GM13977 (cell line): ENCODE measurements around the gene ZPLD1.
A peak's percentile ranks its signal among the peaks of the same experiment; 100 is the strongest.

ENCODE experiments used
- DNase-seq: peaks from one replicate; pipeline ENCODE4 v3.0.0; 2012; ENCODE audit warnings: low spot score
- CTCF ChIP-seq: IDR thresholded peaks from 2 replicates; pipeline ENCODE4 v1.5.1; 2012; ENCODE audit warnings: mild to moderate bottlenecking, control low read depth; ENCODE audit not compliant: insufficient read depth; ENCODE audit errors: extremely low read depth, missing control alignments
- in situ Hi-C: fragments of 300-500 bp; cut with MboI; formaldehyde crosslinking; loops from one replicate; pipeline ENCODE4 v1.12.0; 2022; ENCODE audit warnings: low sequenced_read_pairs, low pct_unique_long_range_greater_than_20kb, mixed read lengths, inconsistent platforms; ENCODE audit not compliant: unreplicated experiment

ZPLD1 gene

DNA sequence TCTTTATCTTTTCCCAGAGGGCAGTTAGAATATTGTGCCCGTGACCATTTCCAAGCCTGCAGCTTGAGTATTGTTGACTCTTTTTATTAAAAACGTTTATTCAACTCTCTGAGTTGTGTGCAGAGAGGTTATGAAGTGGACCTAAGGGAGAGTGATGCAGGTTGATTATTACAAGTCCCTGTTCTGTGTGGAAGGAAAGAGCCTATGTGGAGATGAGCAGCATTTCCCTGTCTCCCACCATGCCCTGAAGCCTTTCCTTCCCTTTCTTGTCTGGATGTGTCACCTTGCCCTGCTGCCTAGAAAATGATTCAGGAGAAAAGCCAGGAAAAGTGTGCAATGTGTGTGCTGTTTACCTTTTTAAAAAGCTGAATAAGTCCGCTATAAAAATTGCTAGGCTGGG, 19.4 kb downstream of the ZPLD1 start:
- DNase-seq: no peak
- in situ Hi-C loops: no loop called here
- TF ChIP-seq CTCF: no peak

DNA sequence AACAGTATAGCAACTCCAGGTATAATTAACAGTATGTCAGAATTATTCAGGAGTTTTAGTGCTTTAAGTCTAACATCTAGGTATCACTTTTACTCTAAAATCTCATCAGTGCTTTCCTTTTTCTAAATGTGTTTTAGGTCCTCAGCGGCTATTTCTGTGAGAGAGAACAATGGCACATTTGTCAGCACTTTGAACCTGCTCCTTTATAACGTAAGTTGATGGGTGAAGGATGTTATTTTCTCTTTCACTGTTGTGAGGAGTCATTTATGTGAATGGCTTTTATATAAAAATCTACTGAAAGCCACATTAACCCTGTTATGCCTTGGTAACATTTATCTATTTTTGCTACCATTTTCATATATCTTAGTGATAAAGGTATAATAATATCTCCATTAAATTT, 22.8 kb downstream of the ZPLD1 start:
- no peak for DNase-seq
- no peak for TF ChIP-seq CTCF
- in situ Hi-C loops: no loop called here

- DNase-seq: no peak
- in situ Hi-C loops: no loop called here
- TF ChIP-seq CTCF: no peak
Measured at GRCh38 chr3:102460579-102460978, 25.8 kb downstream of the ZPLD1 start.

GRCh38 chr3:102464261-102464660, 29.4 kb downstream of the ZPLD1 start:
- DNase-seq: no peak
- no peak for TF ChIP-seq CTCF
- in situ Hi-C loops: no loop called here

DNA sequence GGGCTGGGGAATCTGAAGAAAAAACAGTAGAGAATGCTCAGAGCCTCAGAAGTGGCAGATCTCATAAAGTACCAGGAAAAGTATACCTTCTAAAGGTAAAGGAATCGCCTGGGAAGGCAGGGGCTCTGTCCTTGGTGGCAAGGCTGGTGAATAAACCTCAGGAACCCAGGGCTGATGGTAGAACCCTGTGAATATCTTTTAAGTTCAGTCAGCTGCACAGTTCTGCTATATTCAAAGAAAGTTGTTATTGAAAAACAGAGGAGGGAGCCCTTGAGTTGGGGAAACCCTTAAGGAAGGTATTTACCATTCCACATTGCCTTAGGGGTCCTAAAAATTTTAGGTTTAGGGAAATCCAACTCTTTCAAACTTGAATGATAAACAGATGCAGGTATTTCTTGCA, 31.2 kb downstream of the ZPLD1 start:
- no peak for DNase-seq
- in situ Hi-C loops: no loop called here
- TF ChIP-seq CTCF: no peak

GRCh38 chr3:102470066-102470465, 35.3 kb downstream of the ZPLD1 start:
- in situ Hi-C loops: no loop called here
- no peak for TF ChIP-seq CTCF
- DNase-seq: no peak

- peak; percentile 27 for TF ChIP-seq CTCF
- DNase-seq: no peak
- in situ Hi-C loops: no loop called here
Measured at GRCh38 chr3:102471001-102471400, 36.2 kb downstream of the ZPLD1 start.
